Breast epithelium (tissue), 4 donors: ENCODE measurements around the gene DMD. TPM values are rescaled to one million over a fixed set of nuclear protein-coding genes. Genes with fewer than 3 reads are reported as not detected.

Experiments used
- DNase-seq, 2 donors: peaks; one replicate each; pipeline ENCODE4 v3.0.0-alpha.2; 2019; ENCODE audit warnings: low spot score in 2 of 2
- H3K27ac ChIP-seq, 2 donors: fragments of 200-600 bp; sonication (generic) in 1 of 2; one replicate each; pipeline ENCODE4 v1.5.1; 2016 to 2019; ENCODE audit warnings: mild to moderate bottlenecking in 1 of 2
- H3K27me3 ChIP-seq, 2 donors: fragments of 200-600 bp; sonication (generic) in 1 of 2; one replicate each; pipeline versions ENCODE4 v1.5.1 to v1.6.0; 2017 to 2019; ENCODE audit warnings: control low read depth in 1 of 2, mild to moderate bottlenecking in 1 of 2
- H3K36me3 ChIP-seq: fragments of 200-600 bp; one replicate; pipeline ENCODE4 v1.5.1; 2019
- H3K4me1 ChIP-seq, 2 donors: fragments of 200-600 bp; sonication (generic); one replicate each; pipeline ENCODE4 v1.5.1; 2016 to 2019; ENCODE audit warnings: control low read depth in 1 of 2
- H3K4me3 ChIP-seq, 3 donors: fragments of 200-600 bp; sonication (generic); 1 replicate in 2 of 3; 2 replicates in 1 of 3; pipeline ENCODE4 v1.5.1; 2016 to 2019; ENCODE audit warnings: mild to moderate bottlenecking in 3 of 3, moderate library complexity in 2 of 3
- H3K9me3 ChIP-seq, 2 donors: fragments of 200-600 bp; sonication (generic) in 1 of 2; one replicate each; pipeline ENCODE4 v1.5.1; 2016 to 2019; ENCODE audit warnings: control low read depth in 1 of 2
- CTCF ChIP-seq, 3 donors: fragments of 450-650 bp; IDR thresholded peaks; one replicate each; pipeline ENCODE4 v1.5.1; 2016 to 2017; ENCODE audit warnings: antibody characterized with exemption in 3 of 3, mild to moderate bottlenecking in 3 of 3, moderate library complexity in 3 of 3
- POLR2A ChIP-seq: fragments of 450-650 bp; IDR thresholded peaks from one replicate; pipeline ENCODE4 v1.6.1; 2016; ENCODE audit warnings: antibody characterized with exemption, mild to moderate bottlenecking, moderate library complexity
- POLR2AphosphoS5 ChIP-seq, 3 donors: sonication (generic); formaldehyde crosslinking; IDR thresholded peaks; one replicate each; pipeline ENCODE4 v1.6.1; 2017; ENCODE audit warnings: antibody characterized with exemption in 3 of 3
- intact Hi-C: fragments of 100-400 bp; cut with DNase I; formaldehyde crosslinking; loops from one replicate; pipeline ENCODE4 v1.15.1; 2023; ENCODE audit warnings: low total_unique reads
- total RNA-seq, 3 donors: library from RNA; depleted of rRNA; stranded (reverse); fragments of >200 nt; gene quantifications; one replicate each; pipeline ENCODE4 v1.1.0, GENCODE V29; 2016

The DMD gene
- total RNA-seq, 3 donors from 2014 or later: 57.0 to 135 (median 65.2) TPM

GRCh38 chrX:31836479-31836878 lies 1374.9 kb downstream of the DMD start:
- Histone ChIP-seq H3K27me3 (peaks cover 0 to 5% of the 10 kb centered on the region in 2 donors), H3K4me1 (no peaks in the 10 kb centered on the region), H3K4me3 (no peak overlapping the region), H3K27ac (no peak overlapping the region), H3K36me3 (no peaks in the 10 kb centered on the region), H3K9me3 (no peaks in the 10 kb centered on the region)
- no peak for DNase-seq
- no peak for TF ChIP-seq POLR2A
- no peak for TF ChIP-seq CTCF (IDR thresholded peaks at IDR 0.05)
- no peak for TF ChIP-seq POLR2AphosphoS5 (IDR thresholded peaks at IDR 0.05)
- intact Hi-C loops: no loop called here

GRCh38 chrX:31832263-31832662 lies 1379.1 kb downstream of the DMD start:
- no peak for TF ChIP-seq POLR2AphosphoS5 (IDR thresholded peaks at IDR 0.05)
- TF ChIP-seq POLR2A: no peak
- TF ChIP-seq CTCF (IDR thresholded peaks at IDR 0.05): no peak
- Histone ChIP-seq H3K4me3 (no peak overlapping the region), H3K9me3 (no peaks in the 10 kb centered on the region), H3K4me1 (no peaks in the 10 kb centered on the region), H3K36me3 (no peaks in the 10 kb centered on the region), H3K27ac (no peak overlapping the region), H3K27me3 (peaks cover 0 to 5% of the 10 kb centered on the region in 2 donors)
- intact Hi-C loops: no loop called here
- no peak for DNase-seq

- no peak overlapping the region for H3K4me3 ChIP-seq
- no peak overlapping the region for H3K27ac ChIP-seq
- intact Hi-C loops: no loop called here
- H3K4me1 ChIP-seq: no peaks in the 10 kb centered on the region
- DNase-seq: no peak
- H3K27me3 ChIP-seq: peaks cover 0 to 14% of the 10 kb centered on the region in 2 donors
- H3K9me3 ChIP-seq: no peaks in the 10 kb centered on the region
- TF ChIP-seq CTCF (IDR thresholded peaks at IDR 0.05) (no peak), POLR2AphosphoS5 (IDR thresholded peaks at IDR 0.05) (no peak), POLR2A (no peak)
- H3K36me3 ChIP-seq: no peaks in the 10 kb centered on the region
These were observed 1390.7 kb downstream of the DMD start for GRCh38 chrX:31820430-31821210.

GRCh38 chrX:31819455-31819854 lies 1391.9 kb downstream of the DMD start:
- TF ChIP-seq CTCF (IDR thresholded peaks at IDR 0.05) (no peak), POLR2AphosphoS5 (IDR thresholded peaks at IDR 0.05) (no peak), POLR2A (no peak)
- no peak overlapping the region for H3K27ac ChIP-seq
- no peaks in the 10 kb centered on the region for H3K9me3 ChIP-seq
- intact Hi-C loops: no loop called here
- H3K27me3 ChIP-seq: peaks cover 0 to 8% of the 10 kb centered on the region in 2 donors
- no peaks in the 10 kb centered on the region for H3K36me3 ChIP-seq
- no peak overlapping the region for H3K4me3 ChIP-seq
- no peak for DNase-seq
- no peaks in the 10 kb centered on the region for H3K4me1 ChIP-seq

GRCh38 chrX:31811106-31811505 lies 1400.2 kb downstream of the DMD start:
- TF ChIP-seq POLR2A: no peak
- no peak for TF ChIP-seq POLR2AphosphoS5 (IDR thresholded peaks at IDR 0.05)
- no peak for TF ChIP-seq CTCF (IDR thresholded peaks at IDR 0.05)
- intact Hi-C loops: no loop called here

More at GRCh38 chrX:31811106-31811505, 1400.2 kb downstream of the DMD start:
- Histone ChIP-seq H3K27ac (no peak overlapping the region), H3K4me1 (no peaks in the 10 kb centered on the region), H3K27me3 (no peaks in the 10 kb centered on the region), H3K36me3 (no peaks in the 10 kb centered on the region), H3K4me3 (no peak overlapping the region), H3K9me3 (no peaks in the 10 kb centered on the region)
- no peak for DNase-seq
